Osteocyte (in vitro differentiated cells): Measurements from ENCODE around the gene ITFG1. TPM values are rescaled to one million over a fixed set of nuclear protein-coding genes. Genes with fewer than 3 reads are reported as not detected.

ENCODE experiments used
- DNase-seq: peaks from one replicate; pipeline ENCODE4 v3.0.0; 2021; ENCODE audit warnings: mixed read lengths; ENCODE audit not compliant: unreplicated experiment; ENCODE audit errors: extremely low spot score
- H3K27ac Mint-ChIP-seq: one replicate; pipeline ENCODE4 v1.8.0; 2021; ENCODE audit warnings: mild to moderate bottlenecking, mixed read lengths; ENCODE audit not compliant: unreplicated experiment
- H3K27me3 Mint-ChIP-seq: one replicate; pipeline ENCODE4 v1.8.0; 2021; ENCODE audit warnings: mixed read lengths; ENCODE audit not compliant: unreplicated experiment
- H3K36me3 Mint-ChIP-seq: one replicate; pipeline ENCODE4 v1.8.0; 2021; ENCODE audit warnings: mixed read lengths; ENCODE audit not compliant: unreplicated experiment
- H3K4me1 Mint-ChIP-seq: one replicate; pipeline ENCODE4 v1.8.0; 2021; ENCODE audit warnings: mixed read lengths; ENCODE audit not compliant: unreplicated experiment
- H3K4me3 Mint-ChIP-seq: one replicate; pipeline ENCODE4 v1.8.0; 2021; ENCODE audit warnings: mild to moderate bottlenecking, moderate library complexity, mixed read lengths; ENCODE audit not compliant: unreplicated experiment
- H3K9me3 Mint-ChIP-seq: one replicate; pipeline ENCODE4 v1.8.0; 2021; ENCODE audit warnings: mixed read lengths; ENCODE audit not compliant: unreplicated experiment
- total RNA-seq: library from RNA; stranded (reverse); gene quantifications from 2 replicates; pipeline ENCODE4 v1.2.1, GENCODE V29; 2021
- TF ChIP-seq, protein P1 (sequence below): fragments of 200-600 bp; sonication (generic); IDR thresholded peaks from 2 replicates; pipeline ENCODE4 v1.5.0; 2021; ENCODE audit warnings: antibody characterized with exemption, mild to moderate bottlenecking, moderate library complexity

The ITFG1 gene
- total RNA-seq, 1 donor from 2014 or later = 69.5 TPM

DNA sequence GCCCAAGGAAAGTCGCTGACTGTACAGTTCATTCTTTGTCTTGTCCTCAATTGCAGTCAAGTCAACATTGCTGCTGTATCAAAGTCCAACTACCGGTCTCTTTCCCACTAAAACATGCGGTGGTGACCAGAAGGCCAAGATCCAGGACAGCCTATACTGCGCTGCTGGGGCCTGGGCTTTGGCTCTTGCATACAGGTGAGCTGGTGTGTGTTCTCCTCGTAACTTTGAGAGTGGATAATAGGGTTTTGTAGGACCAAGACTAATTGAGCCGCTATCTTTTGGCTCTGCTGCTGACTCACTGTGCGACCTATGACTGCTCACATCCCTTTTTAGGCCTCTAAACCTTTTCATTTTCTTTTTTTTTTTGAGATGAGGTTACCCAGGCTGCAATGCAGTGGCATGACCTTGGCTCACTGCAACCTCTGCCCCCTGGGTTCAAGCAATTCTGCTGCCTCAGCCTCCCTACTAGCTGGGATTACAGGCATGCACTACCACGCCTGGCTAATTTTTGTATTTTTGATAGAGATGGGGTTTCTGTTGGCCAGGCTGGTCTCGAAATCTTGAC, 38.9 kb upstream of the ITFG1 start:
- Mint-ChIP-seq H3K4me1 (no peaks in the 10 kb centered on the region), H3K36me3 (peaks cover 38% of the 10 kb centered on the region), H3K4me3 (no peak overlapping the region), H3K27ac (no peak overlapping the region), H3K27me3 (no peaks in the 10 kb centered on the region), H3K9me3 (no peaks in the 10 kb centered on the region)
- TF ChIP-seq, protein P1, sequence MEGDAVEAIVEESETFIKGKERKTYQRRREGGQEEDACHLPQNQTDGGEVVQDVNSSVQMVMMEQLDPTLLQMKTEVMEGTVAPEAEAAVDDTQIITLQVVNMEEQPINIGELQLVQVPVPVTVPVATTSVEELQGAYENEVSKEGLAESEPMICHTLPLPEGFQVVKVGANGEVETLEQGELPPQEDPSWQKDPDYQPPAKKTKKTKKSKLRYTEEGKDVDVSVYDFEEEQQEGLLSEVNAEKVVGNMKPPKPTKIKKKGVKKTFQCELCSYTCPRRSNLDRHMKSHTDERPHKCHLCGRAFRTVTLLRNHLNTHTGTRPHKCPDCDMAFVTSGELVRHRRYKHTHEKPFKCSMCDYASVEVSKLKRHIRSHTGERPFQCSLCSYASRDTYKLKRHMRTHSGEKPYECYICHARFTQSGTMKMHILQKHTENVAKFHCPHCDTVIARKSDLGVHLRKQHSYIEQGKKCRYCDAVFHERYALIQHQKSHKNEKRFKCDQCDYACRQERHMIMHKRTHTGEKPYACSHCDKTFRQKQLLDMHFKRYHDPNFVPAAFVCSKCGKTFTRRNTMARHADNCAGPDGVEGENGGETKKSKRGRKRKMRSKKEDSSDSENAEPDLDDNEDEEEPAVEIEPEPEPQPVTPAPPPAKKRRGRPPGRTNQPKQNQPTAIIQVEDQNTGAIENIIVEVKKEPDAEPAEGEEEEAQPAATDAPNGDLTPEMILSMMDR = no peak
- no peak for DNase-seq

DNA sequence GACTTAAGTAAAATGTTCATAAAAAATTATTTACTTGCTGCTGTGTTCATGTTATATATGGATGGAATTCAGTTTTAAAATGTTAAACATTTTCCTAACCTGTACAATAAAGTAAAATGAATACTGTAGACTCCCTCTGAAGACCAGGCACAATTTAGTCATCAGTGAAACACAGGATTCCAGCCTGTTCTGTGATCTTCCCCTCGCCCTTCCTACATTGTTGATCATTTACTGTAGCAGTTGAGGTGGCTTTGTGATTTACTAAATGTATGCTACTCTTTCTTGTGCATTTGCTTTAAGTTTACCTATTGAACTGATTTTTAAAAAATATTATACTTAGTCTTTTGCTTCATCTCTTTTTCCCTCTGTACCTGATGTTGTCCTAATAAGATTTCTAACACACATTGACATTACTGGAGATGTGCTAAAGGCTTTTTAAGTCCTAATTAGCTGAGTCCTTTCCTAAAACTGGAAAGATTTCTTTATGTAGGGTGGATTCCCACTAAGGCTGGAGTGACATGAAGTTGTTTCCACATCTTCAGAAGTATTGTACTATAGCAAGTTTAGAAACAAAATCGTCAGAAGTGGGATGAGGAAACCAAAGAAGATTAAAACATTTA, 38.3 kb upstream of the ITFG1 start:
- Mint-ChIP-seq H3K4me3 (no peak overlapping the region), H3K27me3 (no peaks in the 10 kb centered on the region), H3K9me3 (no peaks in the 10 kb centered on the region), H3K27ac (no peak overlapping the region), H3K36me3 (peaks cover 33% of the 10 kb centered on the region), H3K4me1 (no peaks in the 10 kb centered on the region)
- DNase-seq = no peak
- TF ChIP-seq, protein P1 = no peak

DNA sequence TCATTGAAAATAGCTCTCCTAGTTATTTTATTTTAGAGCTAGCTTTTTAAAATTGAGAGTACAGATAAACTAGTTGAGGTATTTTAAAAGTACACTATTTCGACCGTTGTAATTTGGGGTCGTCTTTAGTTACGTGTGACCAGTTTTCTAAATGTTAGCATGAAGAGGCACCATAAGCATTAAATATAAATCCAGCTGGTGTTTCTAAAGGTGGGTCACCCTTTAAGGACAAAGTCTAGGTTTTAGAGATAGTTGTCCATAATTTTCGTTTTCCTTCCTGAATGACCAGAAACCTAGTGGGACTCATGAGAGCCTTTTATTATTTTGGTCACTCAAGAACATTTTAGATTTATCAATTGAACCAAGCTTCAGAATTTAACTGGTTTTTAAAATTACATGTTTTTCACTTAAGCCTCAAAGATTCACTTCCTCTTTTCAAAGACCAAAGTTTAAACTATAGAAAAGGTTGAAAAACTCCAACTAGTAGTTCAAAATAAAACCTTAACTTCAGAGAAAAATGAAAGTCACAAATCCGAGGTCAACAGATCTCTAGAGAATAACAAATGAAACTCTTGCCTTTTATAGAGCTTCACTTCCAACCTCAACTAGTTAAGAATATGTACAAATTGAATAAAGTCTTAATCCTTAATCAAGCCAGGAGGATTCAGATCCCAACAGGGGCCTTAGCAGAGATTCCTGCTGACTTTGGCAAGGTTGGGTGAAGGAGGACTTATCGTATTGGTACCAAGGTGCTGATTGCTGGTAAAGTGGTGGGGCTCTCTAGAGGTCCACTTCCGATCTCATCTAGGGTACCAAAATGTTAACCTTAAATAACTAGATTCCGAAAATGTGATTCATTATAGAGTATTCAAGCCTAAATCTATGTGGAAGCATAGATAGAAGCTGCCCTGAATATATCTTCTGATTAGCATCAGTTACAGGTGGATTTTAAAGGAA, 32.8 kb upstream of the ITFG1 start:
- TF ChIP-seq, protein P1 = no peak
- peaks cover 18% of the 10 kb centered on the region for H3K36me3 Mint-ChIP-seq
- H3K27ac Mint-ChIP-seq = peak overlapping the region; percentile 88
- peak overlapping the region; percentile 63 for H3K4me3 Mint-ChIP-seq
- H3K9me3 Mint-ChIP-seq = peaks cover 4% of the 10 kb centered on the region
- DNase-seq = no peak
- no peaks in the 10 kb centered on the region for H3K27me3 Mint-ChIP-seq
- H3K4me1 Mint-ChIP-seq = peaks cover 22% of the 10 kb centered on the region

DNA sequence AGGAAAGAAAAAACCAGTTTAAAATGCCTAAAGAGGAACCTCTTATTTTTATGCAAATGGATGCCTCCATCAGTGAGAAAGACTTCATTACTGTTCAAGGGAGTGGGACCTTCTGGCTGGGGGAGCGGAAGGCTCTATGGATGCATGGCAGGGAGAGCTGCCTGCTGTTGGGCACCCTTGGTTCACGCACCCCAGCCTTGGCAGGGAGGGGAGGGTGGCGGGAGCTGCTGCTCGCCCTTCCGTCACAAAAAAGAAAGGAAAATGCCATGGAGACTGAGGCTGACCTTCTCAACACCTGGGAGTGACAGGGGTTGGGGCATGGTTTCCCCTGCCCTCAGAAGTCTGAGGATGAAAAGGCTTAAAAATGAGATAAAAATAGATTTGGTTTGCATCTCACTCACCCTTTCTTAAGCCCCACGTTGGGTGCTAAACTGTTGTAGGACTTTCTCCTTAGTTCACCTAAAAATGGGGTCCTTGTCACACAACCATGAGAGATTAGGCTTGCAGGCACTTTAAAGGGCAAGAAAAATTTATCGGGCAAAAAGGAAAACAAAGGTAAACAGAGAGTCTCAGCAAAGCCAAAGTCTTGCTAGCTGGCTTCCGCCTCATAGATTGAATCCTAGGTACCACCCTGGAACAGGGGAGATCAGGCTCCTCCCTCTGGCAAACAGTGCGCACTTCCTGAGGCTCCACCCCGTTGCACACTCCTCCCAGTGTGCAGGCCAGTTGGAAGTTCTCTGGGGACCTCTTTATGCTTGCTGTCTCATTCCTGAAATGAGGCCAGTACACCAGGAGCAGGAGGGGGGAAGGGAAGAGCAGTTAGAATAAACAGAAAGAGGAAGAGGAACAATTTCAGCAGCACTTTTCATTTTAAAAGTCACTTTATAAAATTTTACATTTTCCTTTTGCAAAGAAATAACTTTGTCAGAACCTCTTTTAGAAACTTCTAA, 31.8 kb upstream of the ITFG1 start:
- Mint-ChIP-seq H3K27ac (peak overlapping the region; percentile 88), H3K36me3 (peaks cover 23% of the 10 kb centered on the region), H3K4me3 (peak overlapping the region; percentile 63), H3K4me1 (peaks cover 22% of the 10 kb centered on the region), H3K27me3 (no peaks in the 10 kb centered on the region), H3K9me3 (peaks cover 12% of the 10 kb centered on the region)
- TF ChIP-seq, protein P1 = no peak
- DNase-seq = no peak
